HCT116 (cell line): ENCODE results near the gene TAF4. TPM values are rescaled to one million over a fixed set of nuclear protein-coding genes. Genes with fewer than 3 reads are reported as not detected.

Source experiments
- ATAC-seq: fragments of 200-7000 bp; cut with Tn5 transposase; 2 replicates; pipeline ENCODE4 v1.9.1; 2020; ENCODE audit warnings: mild to moderate bottlenecking, moderate library complexity
- BruUV-seq: library from RNA; stranded (reverse); fragments of 400-500 nt; replicated peaks from 2 replicates; lab custom pipeline; 2021; lab: Mats Ljungman, UMichigan
- CTCF ChIA-PET: fragments of 300-600 bp; sonication (Branson Sonifier 250); formaldehyde crosslinking; loops from one replicate; lab custom pipeline; 2021; ENCODE audit warnings: antibody characterized with exemption; lab: Charles Lee
- POLR2A ChIA-PET: fragments of 300-600, 350-600 bp; sonication (Branson Sonifier 250); formaldehyde crosslinking; loops from one replicate; lab custom pipeline; 2021; ENCODE audit warnings: antibody characterized with exemption; lab: Charles Lee
- RAD21 ChIA-PET, 2 experiments: fragments of 300-600 bp; sonication (Branson Sonifier 250); formaldehyde crosslinking; loops; one replicate each; lab custom pipeline; 2023; ENCODE audit warnings: low total read pairs in 2 of 2; ENCODE audit not compliant: uncharacterized antibody in 2 of 2, unreplicated experiment in 2 of 2, low non-redundant PET in 1 of 2; lab: Charles Lee
- DNase-seq: peaks from one replicate; pipeline ENCODE4 v3.0.0-alpha.2; 2010; ENCODE audit warnings: low read depth, low spot score
- H2AFZ ChIP-seq: fragments of 200-600 bp; shearing (Covaris generic), sonication (generic); 2 replicates; pipeline ENCODE4 v1.6.1; 2017; ENCODE audit warnings: low read depth, mixed run types, mixed read lengths, antibody characterized with exemption, low read length; ENCODE audit not compliant: poor library complexity, severe bottlenecking
- H3K27ac ChIP-seq: 2 replicates; pipeline ENCODE4 v1.5.1; 2012; ENCODE audit warnings: low read depth, low read length
- H3K27me3 ChIP-seq: fragments of 200-600 bp; sonication (generic); 2 replicates; pipeline ENCODE4 v1.6.1; 2016; ENCODE audit warnings: mixed run types, low read length, mixed read lengths; ENCODE audit not compliant: insufficient read depth
- H3K36me3 ChIP-seq, 2 experiments: fragments of 200-500 bp in 1 of 2; fragments of 200-600 bp in 1 of 2; sonication (Bioruptor generic) in 1 of 2; sonication (generic) in 1 of 2; 2 replicates each; pipeline versions ENCODE4 v1.5.1 to v1.6.1; 2014 to 2016; ENCODE audit warnings: low read length in 2 of 2, inconsistent platforms in 1 of 2, mixed read lengths in 1 of 2, mixed run types in 1 of 2; ENCODE audit not compliant: insufficient read depth in 2 of 2, control insufficient read depth in 1 of 2
- H3K4me1 ChIP-seq, 2 experiments: fragments of 200-600 bp in 1 of 2; sonication (generic) in 1 of 2; 2 replicates each; pipeline versions ENCODE4 v1.5.1 to v1.6.1; 2012 to 2017; ENCODE audit warnings: low read length in 2 of 2, inconsistent platforms in 1 of 2, mild to moderate bottlenecking in 1 of 2, mixed read lengths in 1 of 2, mixed run types in 1 of 2, moderate library complexity in 1 of 2; ENCODE audit not compliant: insufficient read depth in 2 of 2, control insufficient read depth in 1 of 2
- H3K4me2 ChIP-seq: fragments of 200-600 bp; sonication (generic); 2 replicates; pipeline ENCODE4 v1.6.1; 2017; ENCODE audit warnings: mixed run types, low read length, mixed read lengths
- H3K4me3 ChIP-seq, 2 experiments: fragments of 200-600 bp in 1 of 2; sonication (generic) in 1 of 2; replicated peaks in 1 of 2; 2 replicates each; pipeline ENCODE4 v1.5.1; 2011 to 2016; ENCODE audit warnings: low read length in 2 of 2, control low read depth in 1 of 2, low read depth in 1 of 2, mild to moderate bottlenecking in 1 of 2, mixed read lengths in 1 of 2, mixed run types in 1 of 2
- H3K79me2 ChIP-seq: fragments of 200-600 bp; sonication (generic); 2 replicates; pipeline ENCODE4 v1.6.1; 2017; ENCODE audit warnings: mild to moderate bottlenecking, mixed run types, low read length, moderate library complexity, mixed read lengths; ENCODE audit not compliant: insufficient read depth
- H3K9ac ChIP-seq: fragments of 200-600 bp; sonication (generic); 2 replicates; pipeline ENCODE4 v1.6.1; 2016; ENCODE audit warnings: low read length, mixed read lengths
- H3K9me2 ChIP-seq: fragments of 200-600 bp; sonication (generic), shearing (Covaris generic); 2 replicates; pipeline ENCODE4 v1.6.1; 2017; ENCODE audit warnings: mixed run types, mild to moderate bottlenecking, moderate library complexity; ENCODE audit not compliant: insufficient read depth
- H3K9me3 ChIP-seq, 2 experiments: fragments of 200-500 bp in 1 of 2; fragments of 200-600 bp in 1 of 2; sonication (Bioruptor generic) in 1 of 2; sonication (generic) in 1 of 2; 2 replicates each; pipeline ENCODE4 v1.6.1; 2014 to 2017; ENCODE audit warnings: low read length in 2 of 2, mixed read lengths in 2 of 2, inconsistent platforms in 1 of 2, low read depth in 1 of 2, mild to moderate bottlenecking in 1 of 2, mixed run types in 1 of 2, moderate library complexity in 1 of 2; ENCODE audit not compliant: control insufficient read depth in 1 of 2, insufficient read depth in 1 of 2
- H4K20me1 ChIP-seq: fragments of 200-600 bp; sonication (generic), shearing (Covaris generic); 2 replicates; pipeline ENCODE4 v1.6.1; 2017; ENCODE audit warnings: mixed run types, mild to moderate bottlenecking, moderate library complexity; ENCODE audit not compliant: insufficient read depth
- ATF3 ChIP-seq: IDR thresholded peaks from 2 replicates; pipeline ENCODE4 v1.6.1; 2012
- CEBPB ChIP-seq: IDR thresholded peaks from 2 replicates; pipeline ENCODE4 v1.6.1; 2012; ENCODE audit warnings: low read depth
- CTCF ChIP-seq, 3 experiments: fragments of 200-600 bp in 1 of 3; sonication (generic) in 1 of 3; IDR thresholded peaks in 2 of 3; conservative IDR thresholded peaks in 1 of 3; 2 replicates each; pipeline ENCODE4 v1.5.1; 2012 to 2017; ENCODE audit warnings: low read depth in 2 of 3, low read length in 2 of 3, antibody characterized with exemption in 1 of 3, borderline replicate concordance in 1 of 3, control low read depth in 1 of 3, mild to moderate bottlenecking in 1 of 3, mixed read lengths in 1 of 3, mixed run types in 1 of 3, moderate library complexity in 1 of 3; ENCODE audit not compliant: insufficient read depth in 1 of 3
- ELF1 ChIP-seq: IDR thresholded peaks from 2 replicates; pipeline ENCODE4 v1.6.1; 2012; ENCODE audit warnings: low read depth, borderline replicate concordance
- FOSL1 ChIP-seq: IDR thresholded peaks from 2 replicates; pipeline ENCODE4 v1.6.1; 2012; ENCODE audit warnings: low read depth
- RAD21 ChIP-seq: IDR thresholded peaks from 2 replicates; pipeline ENCODE4 v1.6.1; 2012; ENCODE audit warnings: low read depth, mild to moderate bottlenecking
- SIN3A ChIP-seq: IDR thresholded peaks from 2 replicates; pipeline ENCODE4 v1.6.1; 2012; ENCODE audit warnings: low read depth
- intact Hi-C: fragments of 100-400 bp; cut with micrococcal nuclease; formaldehyde crosslinking; loops from 2 replicates; pipeline ENCODE4 v1.10.0; 2022
- total RNA-seq: library from RNA; stranded (reverse); gene quantifications from one replicate; pipeline ENCODE4 v1.2.1, GENCODE V29; 2021; ENCODE audit not compliant: unreplicated experiment

The TAF4 gene
- total RNA-seq, 1 experiment from 2014 or later: 26.8 TPM

- no peak for TF ChIP-seq RAD21
- no peak for TF ChIP-seq FOSL1
- no peak for TF ChIP-seq CTCF (IDR thresholded peaks at IDR 0.05 in 2 of 3, conservative IDR thresholded peaks at IDR 0.05 in 1 of 3; ENCODE audit: borderline replicate concordance in 1 of 3, insufficient read depth in 1 of 3, low read depth in 2 of 3, low read length in 2 of 3)
- TF ChIP-seq CEBPB: no peak
- TF ChIP-seq ATF3: no peak
Observed at GRCh38 chr20:61956396-61957342, 109.0 kb downstream of the TAF4 start (continued).

GRCh38 chr20:61955668-61956395, 109.8 kb downstream of the TAF4 start:
- no peak for TF ChIP-seq SIN3A
- TF ChIP-seq ELF1: no peak

More at GRCh38 chr20:61955668-61956395, 109.8 kb downstream of the TAF4 start:
- ChIA-PET CTCF (no interaction called here), RAD21 (no interaction called here), POLR2A (no interaction called here)
- no peak overlapping the region for H3K4me2 ChIP-seq
- peaks cover 16% of the 10 kb centered on the region for H3K27me3 ChIP-seq
- intact Hi-C loops: no loop called here
- no peaks in the 10 kb centered on the region for H3K36me3 ChIP-seq
- H3K9me3 ChIP-seq: no peaks in the 10 kb centered on the region
- H3K4me1 ChIP-seq: peaks cover 0 to 4% of the 10 kb centered on the region in 2 experiments; a peak in 1 of 4 replicates
- no TSS peak for BruUV-seq
- H3K79me2 ChIP-seq: no peaks in the 10 kb centered on the region
- ATAC-seq: no peak
- H4K20me1 ChIP-seq: no peaks in the 10 kb centered on the region
- H3K9me2 ChIP-seq: no peaks in the 10 kb centered on the region
- no peak overlapping the region for H2AFZ ChIP-seq
- no peak overlapping the region for H3K9ac ChIP-seq
- no peak overlapping the region for H3K27ac ChIP-seq
- DNase-seq: no peak
- no peak overlapping the region for H3K4me3 ChIP-seq
